ENCODE measurements around the gene RPSA.
"Not testable (repeated sequence)": the region's sequence is repeated elsewhere in the genome, so short reads cannot be mapped to it uniquely, and the experiment has no call there.

Gene RPSA

DNA sequence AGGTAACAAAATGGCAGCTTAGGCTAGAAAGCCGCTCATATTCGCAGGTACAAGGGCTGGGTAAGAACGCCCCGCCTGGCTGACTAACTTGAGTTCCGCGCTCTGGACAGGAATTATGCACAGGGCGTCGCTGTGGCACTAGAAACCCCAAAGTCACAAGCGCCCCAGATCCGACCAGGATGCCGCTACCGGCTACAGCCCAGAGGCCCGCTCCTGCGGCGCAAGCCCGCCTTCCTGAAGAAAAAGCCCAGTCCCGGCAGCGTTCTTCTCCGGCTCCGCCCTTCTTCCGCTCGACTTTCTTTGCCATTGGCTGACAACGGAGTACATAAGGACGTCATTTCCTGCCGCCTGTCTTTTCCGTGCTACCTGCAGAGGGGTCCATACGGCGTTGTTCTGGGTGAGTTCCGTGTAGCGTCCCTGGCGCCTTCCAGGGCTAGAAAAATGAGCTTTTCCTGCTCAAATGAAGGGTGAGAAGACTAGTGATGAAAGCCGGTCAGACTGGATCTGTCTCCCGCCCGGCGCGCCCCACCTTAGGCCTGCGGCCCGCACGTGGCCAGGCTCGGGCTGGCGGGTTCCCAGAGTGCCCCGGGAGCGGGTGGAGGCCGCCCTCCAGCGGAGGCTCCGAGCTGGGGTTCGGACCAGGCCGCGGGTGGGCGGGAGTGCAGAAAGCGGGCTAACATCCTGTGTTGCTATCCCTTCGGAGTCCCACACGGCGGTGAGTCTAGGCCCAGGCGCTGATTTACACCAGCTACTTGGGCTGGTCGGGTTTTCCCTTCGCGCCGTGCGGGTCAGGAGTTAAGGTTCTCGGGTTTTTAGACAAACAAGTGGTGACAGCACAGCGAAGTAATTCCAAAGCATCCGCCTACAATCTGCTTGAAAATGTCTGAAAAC is at the start of gene RPSA:
Gene RPSA (plus strand): TSS at position 353 of the 891 bp plus-strand sequence. CDS start 934 bp downstream, outside the sequence.
- DNase-seq (ENCODE audit: insufficient read length, low spot score) (peak; percentile 93), FAIRE-seq (no peak)

DNA sequence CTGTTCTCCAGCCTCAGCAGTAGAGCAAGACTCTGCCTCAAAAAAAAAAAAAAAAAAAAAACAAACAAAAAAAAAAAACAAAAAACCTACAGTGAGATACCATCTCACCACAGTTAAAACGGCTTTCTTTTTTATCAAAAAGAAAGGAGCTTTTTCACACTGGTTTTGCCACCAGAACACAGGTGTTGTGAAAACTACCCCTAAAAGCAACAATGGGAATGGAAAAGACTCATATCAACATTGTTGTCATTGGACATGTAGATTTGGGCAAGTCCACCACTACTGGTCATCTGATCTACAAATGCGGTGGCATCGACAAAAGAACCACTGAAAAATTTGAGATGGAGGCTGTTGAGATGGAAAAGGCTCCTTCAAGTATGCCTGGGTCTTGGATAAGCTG is 48.2 kb upstream of the RPSA start:
- DNase-seq (ENCODE audit: insufficient read length, low spot score) (no peak), FAIRE-seq (no peak)

DNA sequence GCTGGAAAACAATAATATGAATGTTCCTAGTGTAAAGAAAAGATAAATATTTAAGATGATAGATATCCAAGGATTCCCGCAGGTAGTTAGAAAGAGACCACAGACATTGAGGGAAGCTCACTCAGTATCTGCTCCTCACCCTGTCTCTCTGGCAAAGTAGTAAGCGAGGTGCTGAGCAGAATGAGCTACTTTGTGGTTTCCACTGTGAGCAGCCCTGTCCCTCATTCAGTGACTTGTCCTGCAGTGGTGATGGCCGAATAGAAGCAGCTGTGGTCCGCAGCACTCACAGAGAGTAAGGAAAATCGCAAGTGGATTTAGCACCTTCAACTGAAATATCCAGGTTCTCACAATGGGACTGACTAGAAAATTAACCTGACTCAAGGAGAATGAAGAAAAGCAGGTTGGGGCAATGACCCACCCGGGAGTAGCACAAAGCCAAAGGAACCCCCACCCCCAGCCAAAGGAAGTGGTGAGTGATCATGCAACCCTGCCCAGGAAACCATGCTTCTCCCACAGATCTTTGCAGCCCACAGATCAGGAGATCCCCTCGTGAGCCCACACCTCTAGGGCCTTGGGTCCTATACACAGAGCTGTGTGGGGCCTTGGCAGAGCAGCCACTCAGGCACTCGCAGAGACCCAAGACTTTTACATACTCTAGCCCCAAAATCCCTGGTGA is 45.1 kb upstream of the RPSA start:
- no peak for FAIRE-seq

DNA sequence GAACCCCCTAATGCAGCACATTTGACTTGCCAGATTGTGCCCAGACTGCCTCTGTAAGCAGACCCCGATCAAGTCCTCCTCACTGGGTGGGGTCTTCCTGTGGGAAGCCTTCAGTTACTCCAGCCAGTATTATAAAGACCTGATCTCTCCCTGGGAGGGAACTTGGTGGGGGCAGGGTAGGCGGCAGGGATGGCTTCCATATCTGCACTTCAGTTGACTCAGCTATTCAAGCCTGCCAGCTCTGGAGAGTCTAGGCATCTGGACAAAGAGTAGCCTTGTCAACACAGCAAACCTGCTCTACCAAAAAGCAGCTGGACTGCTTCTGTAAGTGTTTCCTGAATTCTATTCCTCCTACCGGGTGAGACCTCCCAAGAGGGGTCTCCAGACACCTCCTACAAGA is 44.3 kb upstream of the RPSA start:
- DNase-seq (ENCODE audit: insufficient read length, low spot score) = no peak

More for the DNA sequence above, 45.1 kb upstream of the RPSA start:
- DNase-seq (ENCODE audit: insufficient read length, low spot score) = no peak

DNA sequence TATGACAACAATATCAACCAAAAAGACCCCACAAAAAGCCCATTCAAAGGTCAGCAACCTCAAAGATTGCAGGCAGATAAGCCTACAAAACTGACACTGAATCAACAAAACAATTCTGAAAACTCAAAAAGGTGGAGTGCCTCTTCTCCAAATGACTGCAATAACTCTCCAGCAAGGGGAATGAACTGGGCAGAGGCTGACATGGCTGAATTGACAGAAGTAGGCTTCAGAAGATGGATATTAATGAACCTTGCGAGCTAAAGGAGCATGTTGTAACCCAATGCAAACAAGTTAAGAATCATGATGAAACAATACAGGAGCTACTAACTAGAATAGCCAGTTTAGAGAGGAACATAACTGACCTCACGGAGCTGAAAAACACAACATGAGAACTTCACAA is 43.7 kb upstream of the RPSA start:
- DNase-seq (ENCODE audit: insufficient read length, low spot score) (no peak), FAIRE-seq (no peak)

More for the DNA sequence above, 44.3 kb upstream of the RPSA start:
- no peak for FAIRE-seq

DNA sequence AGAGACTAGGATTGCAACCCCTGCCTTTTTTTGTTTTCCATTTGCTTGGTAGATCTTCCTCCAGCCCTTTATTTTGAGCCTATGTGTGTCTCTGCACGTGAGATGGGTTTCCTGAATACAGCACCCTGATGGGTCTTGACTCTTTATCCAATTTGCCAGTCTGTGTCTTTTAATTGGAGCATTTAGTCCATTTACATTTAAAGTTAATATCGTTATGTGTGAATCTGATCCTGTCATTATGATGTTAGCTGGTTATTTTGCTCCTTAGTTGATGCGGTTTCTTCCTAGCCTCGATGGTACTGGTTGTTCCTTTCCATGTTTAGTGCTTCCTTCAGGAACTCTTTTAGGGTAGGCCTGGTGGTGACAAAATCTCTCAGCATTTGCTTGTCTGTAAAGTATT is 36.1 kb upstream of the RPSA start:
- DNase-seq (ENCODE audit: insufficient read length, low spot score); FAIRE-seq: not testable (repeated sequence)

DNA sequence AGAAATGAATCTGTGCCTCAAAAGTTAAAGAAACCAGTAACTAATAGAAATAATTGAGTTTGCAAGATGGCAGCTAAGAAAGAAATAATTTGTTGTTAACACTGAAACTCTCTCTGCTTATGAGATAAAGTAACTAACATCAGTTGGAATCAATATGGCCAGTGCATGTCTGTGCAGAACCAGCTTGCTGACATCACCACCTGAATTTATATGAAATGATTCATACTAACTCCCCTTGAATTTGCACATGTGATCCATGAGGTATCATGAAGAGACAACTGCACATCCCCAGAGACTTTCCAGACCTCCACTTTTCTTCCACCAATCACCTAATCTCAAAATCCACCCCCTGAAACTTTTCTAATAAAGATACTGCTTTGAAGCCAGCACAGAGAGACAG is 33.7 kb upstream of the RPSA start:
- DNase-seq (ENCODE audit: insufficient read length, low spot score) (no peak), FAIRE-seq (no peak)

DNA sequence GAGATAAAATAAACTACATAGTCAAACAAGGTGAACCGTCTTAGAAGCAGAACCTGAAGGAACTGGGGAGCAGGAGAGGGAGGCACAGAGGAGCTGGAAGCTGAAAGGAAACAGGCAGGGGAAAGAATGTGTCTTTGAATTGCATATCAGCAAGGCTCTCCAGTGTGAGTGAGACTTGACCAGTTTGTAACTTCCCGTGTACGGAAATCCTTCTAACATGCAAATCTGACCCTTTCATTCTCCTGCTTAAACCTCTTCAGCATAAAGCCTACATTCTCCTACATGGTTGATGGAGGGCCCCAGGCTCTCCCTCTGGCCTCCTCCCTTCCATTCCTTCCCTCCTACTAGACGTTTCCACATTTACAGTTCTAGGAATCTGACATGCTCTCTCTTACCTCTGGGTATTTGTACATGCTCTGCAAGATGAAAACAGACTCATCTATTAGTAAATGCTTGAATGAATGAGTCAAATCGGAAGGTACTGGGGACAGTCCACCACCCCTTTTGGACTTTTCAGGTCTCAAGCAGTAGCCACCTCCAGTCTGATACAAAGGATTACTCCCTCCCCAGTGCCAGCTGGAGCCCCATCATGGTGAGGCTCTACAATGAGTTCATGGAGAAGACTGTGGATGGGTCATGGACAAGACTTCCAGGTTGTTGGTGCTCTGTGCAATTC is 29.4 kb upstream of the RPSA start:
- FAIRE-seq = no peak
- DNase-seq (ENCODE audit: insufficient read length, low spot score) = no peak

DNA sequence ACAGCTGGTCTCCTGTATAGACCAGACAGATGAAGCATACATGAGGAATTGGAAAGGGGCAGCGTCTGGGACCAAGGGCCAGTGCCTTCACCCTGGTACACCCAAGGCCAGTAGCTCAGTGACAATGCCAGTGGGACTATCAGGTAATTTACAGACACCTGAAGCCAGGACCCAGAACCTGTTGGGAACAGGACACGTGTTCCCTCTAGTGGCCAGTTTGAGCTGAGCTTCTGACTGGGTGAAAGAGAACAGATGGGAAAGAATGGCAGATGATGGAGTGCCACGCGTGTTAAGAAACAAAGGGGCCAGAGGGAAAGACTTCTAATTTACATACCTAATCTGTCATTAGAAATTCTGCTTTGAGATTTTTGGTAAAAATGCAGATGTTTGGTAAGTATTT is 28.4 kb upstream of the RPSA start:
- no peak for FAIRE-seq
- peak; percentile 36 for DNase-seq (ENCODE audit: insufficient read length, low spot score)

DNA sequence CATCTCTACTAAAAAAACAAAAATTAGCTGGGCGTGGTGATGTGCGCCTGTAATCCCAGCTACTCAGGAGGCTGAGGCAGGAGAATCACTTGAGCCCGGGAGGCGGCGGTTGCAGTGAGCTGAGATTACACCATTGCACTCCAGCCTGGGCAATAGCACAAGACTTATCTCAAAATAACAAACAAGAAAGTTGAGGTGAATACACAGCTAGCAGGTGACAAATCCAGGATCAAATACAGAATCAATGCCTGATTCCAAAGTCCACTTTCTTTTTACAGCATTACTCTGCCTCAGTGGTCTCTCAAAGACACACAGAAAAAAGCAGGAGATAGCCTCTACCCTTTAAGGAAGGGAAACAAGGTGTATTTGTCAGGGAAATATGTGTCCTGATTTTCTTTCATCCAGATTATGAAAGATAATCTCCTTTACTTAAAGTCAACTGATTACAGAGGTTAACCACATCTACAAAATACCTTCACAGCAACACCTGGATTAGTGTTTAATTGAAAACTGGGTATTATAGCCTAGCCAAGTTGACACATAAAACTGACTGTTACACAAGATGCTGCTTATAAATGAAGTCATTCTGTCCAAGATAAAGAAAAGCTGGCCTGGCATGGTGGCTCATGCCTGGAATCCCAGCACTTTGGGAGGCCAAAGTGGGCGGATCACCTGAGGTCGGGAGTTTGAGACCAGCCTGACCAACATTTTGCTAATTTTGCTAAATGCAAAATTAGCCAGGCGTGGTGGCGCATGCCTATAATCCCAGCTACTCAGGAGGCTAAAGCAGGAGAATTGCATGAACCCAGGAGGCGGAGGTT is 27.4 kb upstream of the RPSA start:
- no peak for DNase-seq (ENCODE audit: insufficient read length, low spot score)
- FAIRE-seq = no peak

DNA sequence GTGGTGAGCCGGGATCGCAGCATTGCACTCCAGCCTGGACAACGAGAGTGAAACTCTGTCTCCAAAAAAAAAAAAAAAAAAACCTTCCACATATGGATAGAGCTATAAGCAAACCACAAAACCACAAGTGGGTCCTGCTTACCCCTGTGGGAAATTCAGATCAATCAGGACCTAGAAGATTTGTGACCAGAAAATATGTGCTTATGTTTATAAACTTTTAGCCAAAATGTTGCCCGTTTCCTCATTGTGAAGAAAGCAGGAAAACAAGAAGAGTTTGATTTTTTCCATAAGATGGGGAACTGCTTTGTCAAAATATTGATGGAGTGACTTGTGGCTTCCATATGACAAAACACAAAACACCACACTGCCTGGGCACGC is 26.8 kb upstream of the RPSA start:
- DNase-seq (ENCODE audit: insufficient read length, low spot score) (no peak), FAIRE-seq (no peak)

DNA sequence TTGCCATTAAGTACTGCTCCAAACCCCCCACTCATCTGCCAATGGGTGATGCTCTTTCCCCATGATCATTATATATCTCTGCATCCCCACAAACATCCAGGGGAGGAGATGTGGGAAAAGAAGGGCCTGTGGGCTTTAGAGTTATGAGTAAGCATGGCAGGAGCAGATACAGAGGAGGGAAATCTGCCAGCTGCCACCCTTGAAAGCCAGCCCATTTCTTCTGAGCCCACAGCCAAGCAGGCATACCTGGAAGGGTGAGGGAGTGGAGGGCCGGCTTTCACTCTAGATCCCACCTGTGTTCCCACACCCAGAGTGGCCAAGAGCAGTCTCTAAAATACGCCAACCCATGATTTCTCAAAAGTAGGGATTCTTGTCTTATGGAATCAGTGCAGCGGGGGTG is 25.1 kb upstream of the RPSA start:
- no peak for FAIRE-seq

DNA sequence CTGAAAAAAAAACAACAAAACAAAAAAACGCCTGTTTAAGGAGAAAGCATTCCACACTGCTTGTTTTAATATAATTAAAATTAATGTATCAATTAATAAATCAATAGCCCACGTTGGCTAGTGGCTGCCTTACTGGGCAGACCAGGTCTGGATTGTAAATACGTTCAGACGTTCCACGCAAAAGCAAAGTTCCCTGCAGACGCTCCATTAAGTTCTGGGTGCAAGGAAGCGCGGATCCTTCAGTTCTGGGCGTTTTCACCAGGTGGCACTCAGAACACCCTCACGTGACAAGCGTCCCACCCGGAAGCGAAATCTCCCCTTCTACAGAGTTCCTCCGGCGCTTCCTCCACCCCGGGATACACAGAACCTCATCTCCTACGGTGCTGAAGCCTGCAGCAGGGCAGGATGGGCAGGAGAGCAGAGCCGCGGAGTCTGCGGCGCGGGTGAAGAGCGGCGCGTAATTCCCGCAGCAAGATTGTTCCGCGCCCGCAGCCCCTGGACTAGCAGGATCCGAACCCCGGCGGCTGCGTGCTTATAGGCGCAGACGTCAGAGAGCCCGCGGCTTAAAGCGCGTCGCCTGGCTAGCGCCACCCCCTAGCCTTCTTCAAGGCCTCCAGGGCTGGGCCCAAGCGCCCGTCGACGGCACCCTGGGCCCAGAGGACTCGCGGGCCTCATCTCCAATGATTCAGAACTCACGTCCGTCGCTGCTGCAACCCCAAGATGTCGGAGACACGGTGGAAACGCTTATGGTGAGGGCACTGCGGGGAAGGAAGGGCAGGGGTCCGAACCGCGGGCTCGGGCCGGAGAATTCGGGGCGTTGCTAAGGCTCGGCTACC is 23.3 kb upstream of the RPSA start, which contains the start of gene SLC25A38:
Gene SLC25A38 (plus strand): TSS at position 326 of the 836 bp plus-strand sequence. CDS start 355 bp downstream, at position 681.
- DNase-seq (ENCODE audit: insufficient read length, low spot score) = peak; percentile 84
- no peak for FAIRE-seq

More for the DNA sequence above, 25.1 kb upstream of the RPSA start:
- DNase-seq (ENCODE audit: insufficient read length, low spot score) = no peak

DNA sequence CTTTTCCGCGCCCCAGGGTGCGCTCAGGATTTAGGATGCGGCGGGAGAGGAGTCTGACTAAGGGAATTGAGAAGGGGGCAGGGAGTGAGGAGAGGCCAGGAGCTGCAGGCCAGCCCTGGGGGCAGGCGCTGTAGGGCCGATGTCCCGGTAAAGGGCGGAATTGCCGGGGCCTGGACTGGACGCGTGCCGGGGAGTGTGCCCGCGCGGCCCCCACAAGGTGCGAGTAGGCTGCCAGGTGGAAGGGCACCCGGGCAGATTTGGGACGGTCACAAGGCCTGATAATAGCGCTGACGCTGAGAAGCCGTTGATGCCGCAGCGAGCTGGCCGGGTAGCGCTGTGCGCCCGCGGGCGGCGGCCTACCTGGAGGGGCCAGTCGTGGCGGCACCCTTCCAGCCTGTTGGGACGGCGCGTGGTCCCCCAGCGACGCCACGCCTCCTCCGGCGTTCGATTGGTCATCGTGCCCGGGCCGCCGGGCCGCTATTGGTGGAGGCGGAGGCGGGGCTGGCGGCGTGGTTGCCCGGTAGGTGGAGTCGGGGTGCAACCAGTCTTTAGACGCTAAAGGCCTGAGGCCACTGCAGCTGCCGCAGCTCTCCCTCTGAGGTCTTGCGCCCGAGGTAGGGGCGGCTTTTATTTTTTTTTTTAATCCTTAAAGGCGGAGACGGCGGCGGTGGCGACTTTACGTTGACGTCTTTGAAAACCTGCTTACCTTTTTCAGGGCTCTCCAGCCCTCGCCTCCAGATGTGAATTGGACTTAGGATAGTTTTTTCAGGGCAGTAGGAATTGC is 22.4 kb upstream of the RPSA start:
- FAIRE-seq (peak; percentile 58), DNase-seq (ENCODE audit: insufficient read length, low spot score) (peak; percentile 94)

DNA sequence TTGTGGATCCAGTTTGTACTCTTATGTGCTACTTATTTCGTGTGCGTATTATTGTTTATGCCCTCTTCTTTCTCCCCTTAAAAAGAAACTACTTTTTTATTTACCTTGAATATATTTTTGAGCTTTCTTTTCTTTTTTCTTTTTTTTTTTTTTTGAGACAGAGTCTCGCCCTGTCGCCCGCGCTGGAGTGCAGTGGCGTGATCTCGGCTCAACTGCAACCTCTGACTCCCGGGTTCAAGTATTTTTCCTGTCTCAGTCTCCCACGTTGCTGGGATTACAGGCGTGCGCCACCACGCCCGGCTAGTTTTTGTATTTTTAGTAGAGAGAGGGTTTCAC is 21.9 kb upstream of the RPSA start:
- DNase-seq (ENCODE audit: insufficient read length, low spot score) (no peak), FAIRE-seq (no peak)

DNA sequence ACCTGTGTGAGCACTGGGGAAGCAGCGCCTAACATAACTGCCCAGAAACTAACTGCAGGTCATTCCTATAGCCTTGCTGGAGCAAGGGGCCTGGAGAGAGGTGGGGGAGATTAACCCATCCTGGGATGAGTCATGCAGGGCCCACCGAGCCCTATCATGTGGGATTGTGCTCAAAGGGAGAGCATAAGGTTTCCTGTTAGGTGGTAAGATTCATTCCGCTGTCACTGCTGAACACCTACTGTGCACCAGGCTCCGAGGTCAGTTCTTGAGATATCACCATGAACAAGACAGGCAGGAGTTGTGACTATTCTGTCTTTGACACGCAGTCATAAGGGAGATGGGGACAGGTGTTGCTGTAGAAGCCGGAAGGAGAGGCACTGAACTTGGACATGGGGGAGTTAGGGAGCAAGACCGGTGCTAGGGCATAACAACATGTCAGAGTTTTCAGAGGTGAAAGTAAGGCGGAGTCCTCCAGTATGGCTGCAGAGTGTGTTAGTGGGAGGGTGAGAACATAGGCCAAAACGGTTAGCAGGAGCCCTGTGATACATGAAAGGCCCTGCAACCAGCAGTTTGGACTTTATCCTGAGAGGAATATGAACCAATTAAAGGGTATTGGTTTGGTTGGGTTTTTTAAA is 20.9 kb upstream of the RPSA start:
- FAIRE-seq (no peak), DNase-seq (ENCODE audit: insufficient read length, low spot score) (no peak)

DNA sequence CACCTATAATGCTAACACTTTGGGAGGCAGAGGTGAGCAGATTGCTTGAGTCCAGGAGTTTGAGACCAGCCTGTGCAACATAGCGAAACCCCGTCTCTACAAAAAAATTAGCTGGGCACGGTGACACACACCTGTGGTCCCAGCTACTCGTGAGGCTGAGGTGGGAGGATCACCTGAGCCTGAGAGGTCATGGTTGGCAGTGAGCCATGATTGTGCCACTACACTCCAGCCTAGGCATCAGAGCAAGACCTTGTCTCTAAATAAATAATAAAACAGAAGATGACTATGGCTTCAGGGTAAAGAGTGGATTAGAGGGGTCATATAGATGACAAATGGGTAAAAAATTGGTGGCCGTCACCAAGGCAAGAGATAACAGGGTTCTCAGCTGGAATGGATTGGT is 20.2 kb upstream of the RPSA start:
- no peak for DNase-seq (ENCODE audit: insufficient read length, low spot score)
- no peak for FAIRE-seq

DNA sequence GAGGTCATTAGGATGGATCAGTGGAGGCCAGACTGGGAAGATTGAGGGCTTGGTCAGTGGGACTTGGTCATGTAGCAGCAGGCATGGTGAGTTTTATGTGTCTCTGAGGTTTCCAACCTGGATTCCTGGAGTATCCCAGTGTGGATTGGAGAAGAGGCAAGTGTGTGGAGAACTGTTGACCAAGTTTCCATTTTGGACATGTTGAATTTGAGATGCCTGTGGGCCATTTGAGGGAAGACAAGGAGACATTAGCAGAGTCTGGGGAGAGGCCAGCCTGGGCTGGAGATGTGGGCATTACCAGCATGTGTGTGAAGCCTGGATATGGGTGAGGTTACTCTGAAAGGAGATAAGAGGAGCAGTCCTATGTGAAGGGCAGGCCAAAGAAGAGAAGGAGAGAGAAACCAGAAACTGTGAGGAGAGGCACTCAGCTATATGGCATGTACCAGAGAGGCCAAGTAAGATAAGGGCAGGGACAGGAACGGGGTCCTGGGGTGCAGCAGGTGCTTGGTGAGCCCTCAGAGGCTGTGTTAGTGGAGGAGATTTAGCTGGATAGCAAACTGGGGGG is 19.0 kb upstream of the RPSA start:
- FAIRE-seq (no peak), DNase-seq (ENCODE audit: insufficient read length, low spot score) (no peak)
